LoVo (cell line): Measurements from ENCODE around the gene ACYP1.

Experiments used
- DNase-seq: peaks from one replicate; pipeline ENCODE4 v3.0.0-alpha.2; 2016; ENCODE audit warnings: low spot score

ACYP1 gene

GRCh38 chr14:75040507-75040906, 23.3 kb downstream of the ACYP1 start:
- DNase-seq, result no peak

GRCh38 chr14:75032939-75033338, 30.9 kb downstream of the ACYP1 start:
- DNase-seq, result no peak

GRCh38 chr14:75030147-75030546, 33.7 kb downstream of the ACYP1 start:
- no peak for DNase-seq

GRCh38 chr14:75025876-75026275, 37.9 kb downstream of the ACYP1 start:
- DNase-seq, result no peak

- peak; percentile 19 for DNase-seq
These were observed 38.7 kb downstream of the ACYP1 start for GRCh38 chr14:75025082-75025481.

GRCh38 chr14:75023108-75023507, 40.7 kb downstream of the ACYP1 start:
- DNase-seq, result no peak

- DNase-seq, result no peak
These were observed 41.2 kb downstream of the ACYP1 start for GRCh38 chr14:75022655-75023054.

- DNase-seq, result peak; percentile 20
These were observed 45.1 kb downstream of the ACYP1 start for GRCh38 chr14:75018694-75019093.

GRCh38 chr14:75016815-75017214, 47.0 kb downstream of the ACYP1 start:
- no peak for DNase-seq

- no peak for DNase-seq
These were observed 48.3 kb downstream of the ACYP1 start for GRCh38 chr14:75015496-75015895.

GRCh38 chr14:75013290-75013689, 50.5 kb downstream of the ACYP1 start:
- DNase-seq, result no peak

GRCh38 chr14:75011356-75011994, 52.3 kb downstream of the ACYP1 start:
- no peak for DNase-seq

GRCh38 chr14:75010472-75011093, 53.2 kb downstream of the ACYP1 start:
- no peak for DNase-seq

- DNase-seq, result no peak
These were observed 54.6 kb downstream of the ACYP1 start for GRCh38 chr14:75009176-75009575.

- DNase-seq, result no peak
These were observed 58.5 kb downstream of the ACYP1 start for GRCh38 chr14:75005357-75005756.

- DNase-seq, result no peak
These were observed 60.4 kb downstream of the ACYP1 start for GRCh38 chr14:75003250-75004027.
